ENCODE data around the gene GPC6. TPM values are rescaled to one million over a fixed set of nuclear protein-coding genes. Genes with fewer than 3 reads are reported as not detected.

The GPC6 gene
- total RNA-seq, 1 donor from 2014 or later, result not detected

DNA sequence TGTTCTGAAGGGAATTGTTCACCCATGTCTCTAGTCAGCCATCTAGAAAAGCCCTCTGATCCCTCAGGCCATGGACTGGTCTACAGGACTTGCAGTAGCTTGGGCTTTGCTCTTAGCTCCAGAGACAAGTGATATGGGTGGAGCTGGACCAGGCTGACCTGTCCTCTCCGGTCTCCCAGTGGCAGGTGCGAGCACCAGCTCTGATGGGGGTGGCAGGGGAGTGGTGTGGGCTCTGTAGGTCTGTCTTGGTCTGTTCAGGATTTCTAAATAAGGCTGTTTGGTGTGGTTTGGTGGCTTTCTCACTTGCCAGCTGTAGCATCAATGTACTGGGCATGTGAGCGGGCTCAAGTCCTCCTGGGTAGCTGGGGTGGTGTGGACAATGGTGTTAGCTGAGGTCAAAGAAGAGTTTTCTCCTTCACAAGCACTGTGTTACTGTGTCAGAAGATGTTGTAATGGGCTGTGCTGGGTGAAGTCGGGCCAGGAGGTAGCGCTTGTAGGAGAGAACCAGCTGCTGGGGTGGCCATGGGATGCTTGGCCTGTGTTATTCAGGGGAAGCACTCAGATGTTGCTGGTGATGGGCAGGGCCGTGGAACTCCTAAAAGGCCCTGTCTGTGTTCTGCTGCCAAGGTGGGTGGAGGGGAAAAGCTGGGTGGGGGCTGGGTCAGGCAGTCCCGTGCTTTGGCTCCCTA, 16.9 kb downstream of the GPC6 start:
- Mint-ChIP-seq H3K27me3 (no peaks in the 10 kb centered on the region), H3K4me1 (no peaks in the 10 kb centered on the region), H3K27ac (no peak overlapping the region), H3K9me3 (peaks cover 4% of the 10 kb centered on the region), H3K4me3 (no peak overlapping the region), H3K36me3 (ENCODE audit: low read depth) (no peaks in the 10 kb centered on the region)
- DNase-seq, result no peak
- intact Hi-C loops (cut with micrococcal nuclease), result no loop called here

DNA sequence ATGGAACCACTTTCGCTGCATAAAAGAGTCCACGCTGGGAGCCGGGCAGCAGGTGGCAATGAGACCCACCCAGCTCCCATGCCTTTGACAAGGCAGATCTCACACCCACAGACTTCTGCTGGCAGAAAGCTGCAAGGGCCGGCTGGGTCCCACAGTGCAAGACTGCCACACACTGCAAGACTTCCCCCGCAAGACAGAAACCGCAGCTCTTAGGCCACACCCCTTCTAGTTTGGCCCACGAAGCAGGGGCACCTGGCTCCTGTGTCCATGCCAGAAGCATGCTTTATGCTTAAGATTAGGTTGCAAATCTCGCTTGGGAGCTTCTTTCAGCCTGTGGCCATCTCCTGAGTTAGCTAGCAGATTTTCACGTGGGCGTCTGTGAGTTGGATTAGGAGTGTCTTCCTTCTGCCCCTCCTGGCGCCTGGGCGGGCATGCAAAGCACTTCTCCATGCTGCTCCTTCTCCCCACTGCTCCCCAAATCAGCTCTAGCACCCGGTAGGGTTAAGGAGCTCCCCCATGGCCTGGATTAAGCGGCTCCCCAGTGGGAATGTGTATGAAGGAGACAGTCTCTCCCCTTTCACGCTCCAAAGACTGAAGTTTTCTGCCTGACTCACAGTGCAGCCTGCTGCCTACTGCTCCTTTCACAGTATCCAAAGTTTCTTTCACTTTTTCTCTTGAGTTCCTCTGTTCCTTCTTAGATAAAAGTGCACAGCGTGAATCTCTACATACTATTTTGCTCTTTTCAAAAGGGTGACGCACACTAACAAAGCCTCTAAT, 17.7 kb downstream of the GPC6 start:
- no peak overlapping the region for H3K27ac Mint-ChIP-seq
- intact Hi-C loops (cut with micrococcal nuclease), result no loop called here
- no peaks in the 10 kb centered on the region for H3K36me3 Mint-ChIP-seq (ENCODE audit: low read depth)
- no peak for DNase-seq
- H3K27me3 Mint-ChIP-seq, result no peaks in the 10 kb centered on the region
- H3K4me1 Mint-ChIP-seq, result no peaks in the 10 kb centered on the region
- no peaks in the 10 kb centered on the region for H3K9me3 Mint-ChIP-seq
- H3K4me3 Mint-ChIP-seq, result no peak overlapping the region

DNA sequence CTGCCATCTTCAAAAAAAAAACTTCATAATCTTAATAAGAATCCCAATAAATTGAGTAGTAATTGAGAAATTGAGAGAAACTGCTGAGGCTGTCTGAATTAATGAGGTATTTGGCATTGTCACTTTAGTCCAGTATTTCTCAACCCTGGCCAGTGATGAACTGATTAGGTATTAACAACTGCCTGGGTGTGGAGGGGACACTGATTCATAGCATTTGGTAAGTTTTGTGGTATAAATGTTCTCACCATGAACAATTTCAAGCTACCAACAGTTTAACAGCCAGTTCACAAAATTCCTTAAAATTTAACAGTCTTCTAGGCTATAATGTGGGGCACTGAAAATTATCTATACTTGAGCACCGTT, 18.3 kb downstream of the GPC6 start:
- intact Hi-C loops (cut with micrococcal nuclease), result no loop called here
- Mint-ChIP-seq H3K4me1 (no peaks in the 10 kb centered on the region), H3K27ac (no peak overlapping the region)

DNA sequence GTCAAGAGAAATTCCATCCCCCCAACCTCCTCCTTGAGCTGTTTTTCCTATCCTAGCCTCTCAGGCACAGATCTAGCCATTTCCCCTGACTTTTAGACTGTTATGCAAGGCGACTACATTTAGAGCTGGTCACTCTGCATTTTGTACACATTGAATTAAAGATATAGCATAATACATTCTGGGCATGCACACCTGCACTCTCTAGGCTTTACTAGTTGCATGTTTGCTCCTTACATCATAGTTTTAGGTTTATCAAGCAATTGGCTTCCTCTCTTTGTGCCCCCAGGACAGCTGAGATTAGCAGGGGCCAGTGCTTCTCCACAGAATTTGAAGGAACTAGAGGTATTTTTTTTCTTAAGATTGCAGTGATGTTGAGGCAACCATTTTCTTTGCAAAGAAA, 19.5 kb downstream of the GPC6 start:
- Mint-ChIP-seq H3K4me1 (no peaks in the 10 kb centered on the region), H3K4me3 (no peak overlapping the region), H3K36me3 (ENCODE audit: low read depth) (no peaks in the 10 kb centered on the region), H3K9me3 (no peaks in the 10 kb centered on the region), H3K27ac (no peak overlapping the region), H3K27me3 (no peaks in the 10 kb centered on the region)
- DNase-seq, result no peak
- intact Hi-C loops (cut with micrococcal nuclease), result no loop called here

More for the DNA sequence above, 18.3 kb downstream of the GPC6 start:
- Mint-ChIP-seq H3K36me3 (ENCODE audit: low read depth) (no peaks in the 10 kb centered on the region), H3K27me3 (no peaks in the 10 kb centered on the region), H3K9me3 (no peaks in the 10 kb centered on the region), H3K4me3 (no peak overlapping the region)
- no peak for DNase-seq

DNA sequence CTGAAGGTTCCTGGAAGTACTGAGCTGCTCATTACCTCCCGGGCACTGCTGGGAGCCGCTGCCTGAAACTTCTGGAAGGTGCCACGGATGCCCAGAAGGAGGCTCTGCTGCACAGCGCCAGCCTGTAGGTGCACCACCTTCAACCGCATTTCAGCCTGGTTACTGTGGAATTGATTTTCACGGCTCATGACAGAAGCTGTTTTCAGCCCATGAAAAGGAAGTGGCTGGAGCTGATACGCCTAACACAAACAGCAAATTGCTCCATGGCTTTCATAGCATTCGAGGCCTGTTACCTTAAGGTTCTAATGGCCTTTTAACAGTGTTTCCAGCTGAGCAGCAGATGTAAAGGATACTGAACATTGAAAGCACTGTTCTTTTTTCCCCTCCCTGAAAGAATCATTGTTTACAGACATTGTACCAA, 22.0 kb downstream of the GPC6 start:
- intact Hi-C loops (cut with micrococcal nuclease), result no loop called here
- H3K27me3 Mint-ChIP-seq, result no peaks in the 10 kb centered on the region
- DNase-seq, result no peak
- no peaks in the 10 kb centered on the region for H3K9me3 Mint-ChIP-seq
- no peaks in the 10 kb centered on the region for H3K4me1 Mint-ChIP-seq
- H3K4me3 Mint-ChIP-seq, result no peak overlapping the region
- H3K27ac Mint-ChIP-seq, result no peak overlapping the region
- H3K36me3 Mint-ChIP-seq (ENCODE audit: low read depth), result no peaks in the 10 kb centered on the region

DNA sequence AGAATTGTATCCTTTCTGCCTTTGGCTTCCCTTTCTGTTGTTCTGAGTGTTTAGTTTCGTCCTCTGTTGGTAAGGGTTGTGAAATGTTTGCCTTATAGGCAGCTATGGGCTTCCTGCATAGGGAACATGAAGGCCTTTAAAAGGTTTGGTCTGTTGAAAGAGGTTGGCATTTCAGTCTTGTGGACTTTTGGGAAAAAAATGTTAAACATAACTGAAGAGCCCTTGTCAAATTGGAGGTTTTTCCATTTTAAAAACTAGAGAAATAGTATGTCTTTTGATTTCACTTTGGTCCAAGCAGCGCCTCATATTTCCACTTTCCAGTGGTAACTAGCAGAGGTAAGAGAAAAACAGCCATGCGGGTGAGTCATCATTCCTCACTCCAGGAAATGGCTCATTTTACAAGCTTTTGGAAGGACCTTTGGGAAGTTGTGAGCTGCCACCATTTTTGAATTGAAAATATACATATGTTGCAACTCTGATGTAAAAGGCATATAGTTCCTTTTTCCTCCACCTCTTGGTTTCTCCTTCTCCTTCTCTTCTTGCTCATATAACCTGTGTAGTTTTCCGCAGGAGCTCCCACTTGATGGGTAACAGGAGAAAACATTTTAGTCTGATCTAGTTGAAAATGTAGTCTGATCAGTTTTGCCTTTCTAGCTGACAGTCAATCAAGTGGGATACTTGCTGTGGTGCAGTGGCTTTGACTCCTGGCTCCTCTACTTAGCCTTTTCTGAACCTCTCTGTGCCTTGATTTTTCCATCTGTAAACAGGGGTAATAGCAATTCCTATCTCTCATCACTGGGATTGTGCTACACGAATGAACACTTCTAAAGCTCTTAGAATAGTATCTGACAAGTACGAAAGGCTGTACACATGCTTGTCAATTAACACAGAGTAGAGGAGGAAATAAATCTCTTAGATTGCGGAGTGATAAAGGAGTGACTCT, 23.0 kb downstream of the GPC6 start:
- H3K4me3 Mint-ChIP-seq, result no peak overlapping the region
- DNase-seq, result no peak
- intact Hi-C loops (cut with micrococcal nuclease), result no loop called here
- H3K4me1 Mint-ChIP-seq, result no peaks in the 10 kb centered on the region
- H3K27me3 Mint-ChIP-seq, result no peaks in the 10 kb centered on the region
- no peaks in the 10 kb centered on the region for H3K36me3 Mint-ChIP-seq (ENCODE audit: low read depth)
- H3K9me3 Mint-ChIP-seq, result no peaks in the 10 kb centered on the region
- no peak overlapping the region for H3K27ac Mint-ChIP-seq

DNA sequence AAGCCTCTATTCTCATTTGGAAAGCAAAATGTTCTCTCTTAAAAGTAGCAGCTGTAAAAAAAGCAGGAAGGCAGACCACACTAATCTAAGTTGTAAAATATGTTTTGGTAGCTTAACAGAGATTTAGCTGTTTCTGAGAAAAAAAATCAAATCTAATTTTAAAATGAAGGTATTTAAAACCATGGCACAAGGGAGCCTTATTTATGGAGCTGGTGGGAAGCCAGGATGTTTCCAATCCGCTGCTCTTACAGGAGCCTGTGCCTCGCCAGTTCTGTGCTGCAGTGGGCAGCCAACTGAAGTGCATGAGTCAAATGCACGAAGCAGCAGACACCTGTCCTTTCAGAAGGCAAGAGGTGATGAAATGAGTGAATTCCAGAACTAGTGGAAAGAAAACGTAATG, 28.2 kb downstream of the GPC6 start:
- no peaks in the 10 kb centered on the region for H3K9me3 Mint-ChIP-seq
- H3K27ac Mint-ChIP-seq, result no peak overlapping the region
- DNase-seq, result no peak
- no peaks in the 10 kb centered on the region for H3K4me1 Mint-ChIP-seq
- H3K36me3 Mint-ChIP-seq (ENCODE audit: low read depth), result no peaks in the 10 kb centered on the region
- H3K4me3 Mint-ChIP-seq, result no peak overlapping the region
- intact Hi-C loops (cut with micrococcal nuclease), result no loop called here
- H3K27me3 Mint-ChIP-seq, result no peaks in the 10 kb centered on the region

DNA sequence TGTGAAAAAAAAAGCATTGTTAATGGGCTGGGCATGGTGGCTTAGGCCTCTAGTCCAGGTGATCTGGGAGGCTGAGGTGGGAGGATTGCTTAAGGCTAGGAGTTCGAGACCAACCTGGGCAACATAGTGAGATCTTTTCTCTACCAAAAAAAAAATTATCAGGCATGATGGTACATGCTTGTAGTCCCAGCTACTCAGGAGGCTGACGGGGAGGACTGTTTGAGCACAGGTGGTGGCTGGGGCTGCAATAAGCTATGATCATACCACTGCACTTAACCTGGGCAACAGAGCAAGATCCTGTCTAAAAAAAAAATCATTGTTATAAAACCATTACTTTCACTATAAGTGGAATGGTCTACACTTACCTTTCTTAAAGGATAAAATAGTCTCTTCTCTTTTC, 30.4 kb downstream of the GPC6 start:
- Mint-ChIP-seq H3K4me1 (no peaks in the 10 kb centered on the region), H3K9me3 (no peaks in the 10 kb centered on the region), H3K4me3 (no peak overlapping the region), H3K27me3 (no peaks in the 10 kb centered on the region), H3K27ac (no peak overlapping the region), H3K36me3 (ENCODE audit: low read depth) (no peaks in the 10 kb centered on the region)
- DNase-seq, result no peak
- intact Hi-C loops (cut with micrococcal nuclease), result no loop called here

DNA sequence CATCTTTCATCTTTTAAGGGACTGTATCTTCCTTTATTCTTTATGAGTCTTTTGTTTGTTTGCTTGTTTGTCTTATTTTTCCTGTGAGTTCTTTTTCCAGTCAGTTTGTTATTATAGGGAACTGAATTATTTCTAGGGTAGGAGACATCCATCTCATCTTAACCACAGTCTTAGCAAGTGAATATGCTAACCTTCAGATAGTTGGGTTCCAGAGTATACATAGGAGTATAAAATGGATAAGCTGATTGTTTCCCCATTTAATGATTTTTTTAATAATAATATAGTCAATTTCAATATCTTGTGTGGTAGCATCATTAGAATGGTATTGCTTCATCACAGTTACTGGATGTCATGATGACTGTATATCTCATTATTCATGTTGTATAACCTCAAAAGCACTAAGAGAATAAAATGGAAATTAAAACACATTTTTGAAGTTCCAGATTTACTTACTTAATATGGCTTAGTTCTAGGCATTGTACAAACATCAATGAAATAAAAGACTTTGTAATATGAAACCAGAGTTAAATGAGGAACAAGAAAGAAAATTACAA, 33.0 kb downstream of the GPC6 start:
- Mint-ChIP-seq H3K4me3 (no peak overlapping the region), H3K4me1 (no peaks in the 10 kb centered on the region), H3K27ac (no peak overlapping the region), H3K9me3 (no peaks in the 10 kb centered on the region), H3K27me3 (no peaks in the 10 kb centered on the region), H3K36me3 (ENCODE audit: low read depth) (no peaks in the 10 kb centered on the region)
- DNase-seq, result no peak
- intact Hi-C loops (cut with micrococcal nuclease), result no loop called here

DNA sequence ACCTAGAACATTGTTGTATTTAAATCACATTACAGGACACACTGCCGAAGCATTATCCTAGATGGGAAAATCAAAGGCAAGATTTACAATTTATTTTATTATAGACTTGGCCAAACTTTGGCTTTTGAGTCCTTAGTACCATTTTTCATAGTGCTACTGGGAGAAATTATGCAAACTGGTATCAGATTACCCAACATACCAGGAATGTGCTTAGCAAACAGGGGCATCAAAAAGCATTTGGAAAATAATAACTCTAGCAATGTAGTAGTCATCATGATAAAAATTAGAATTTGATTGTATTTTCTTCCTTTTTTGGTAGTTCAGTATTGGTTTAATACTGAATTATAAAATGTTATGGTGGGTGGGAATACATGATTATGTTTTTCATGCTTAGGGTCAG, 34.0 kb downstream of the GPC6 start:
- H3K4me1 Mint-ChIP-seq, result no peaks in the 10 kb centered on the region
- H3K27me3 Mint-ChIP-seq, result no peaks in the 10 kb centered on the region
- intact Hi-C loops (cut with micrococcal nuclease), result no loop called here
- no peaks in the 10 kb centered on the region for H3K36me3 Mint-ChIP-seq (ENCODE audit: low read depth)
- no peak overlapping the region for H3K27ac Mint-ChIP-seq
- no peaks in the 10 kb centered on the region for H3K9me3 Mint-ChIP-seq
- no peak overlapping the region for H3K4me3 Mint-ChIP-seq
- DNase-seq, result no peak

DNA sequence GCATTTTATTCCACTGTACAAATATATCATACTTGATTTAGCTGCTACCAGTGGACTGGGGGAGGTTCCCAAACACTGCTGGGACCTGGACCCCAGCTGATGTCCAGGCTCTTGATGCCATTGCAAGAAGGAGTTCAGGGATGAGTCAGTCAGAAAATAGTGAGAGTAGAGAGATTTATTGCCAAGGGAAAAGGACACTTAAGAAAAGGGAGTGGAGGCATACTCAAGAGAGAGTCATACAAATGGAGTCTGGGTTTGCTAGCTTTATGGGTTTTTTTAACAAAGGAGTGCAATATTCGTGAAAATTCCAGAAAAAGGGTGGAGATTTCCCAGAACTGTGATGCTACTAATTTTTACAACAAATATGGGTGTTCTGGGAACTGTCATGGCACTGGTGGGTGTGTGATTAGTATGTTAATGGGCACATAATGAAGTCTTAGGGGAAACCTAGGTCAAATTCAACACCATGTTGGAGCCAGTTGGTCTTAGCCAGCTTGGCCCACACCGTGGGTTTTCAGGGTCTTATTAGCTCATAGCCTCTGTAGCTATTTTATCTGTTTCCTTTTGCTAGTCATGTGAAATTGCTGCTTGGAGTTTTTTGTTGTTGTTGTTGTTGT, 36.2 kb downstream of the GPC6 start:
- no peaks in the 10 kb centered on the region for H3K9me3 Mint-ChIP-seq
- H3K4me3 Mint-ChIP-seq, result no peak overlapping the region
- H3K4me1 Mint-ChIP-seq, result no peaks in the 10 kb centered on the region
- no peak overlapping the region for H3K27ac Mint-ChIP-seq
- H3K27me3 Mint-ChIP-seq, result no peaks in the 10 kb centered on the region
- DNase-seq, result no peak
- intact Hi-C loops (cut with micrococcal nuclease), result no loop called here
- no peaks in the 10 kb centered on the region for H3K36me3 Mint-ChIP-seq (ENCODE audit: low read depth)

DNA sequence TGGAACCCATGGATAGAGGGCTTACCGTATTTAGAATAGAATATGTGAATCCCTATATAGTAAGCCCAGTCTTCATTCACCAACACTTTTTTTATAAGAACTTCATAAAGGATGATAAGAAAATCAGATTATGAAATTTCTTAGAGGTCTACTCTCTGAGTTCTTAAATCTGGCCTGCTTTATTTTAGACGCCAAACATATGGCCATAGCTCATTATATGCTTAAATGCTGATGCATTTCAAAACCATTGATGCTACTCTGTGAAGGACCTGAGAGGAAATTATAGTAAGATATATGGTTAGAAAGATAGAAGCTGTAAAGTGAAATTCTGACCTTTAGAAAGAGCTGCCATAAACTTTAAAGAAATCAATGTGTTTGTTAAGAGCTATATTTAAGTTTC, 38.3 kb downstream of the GPC6 start:
- H3K9me3 Mint-ChIP-seq, result no peaks in the 10 kb centered on the region
- H3K27ac Mint-ChIP-seq, result no peak overlapping the region
- no peaks in the 10 kb centered on the region for H3K4me1 Mint-ChIP-seq
- H3K36me3 Mint-ChIP-seq (ENCODE audit: low read depth), result no peaks in the 10 kb centered on the region
- no peak overlapping the region for H3K4me3 Mint-ChIP-seq
- intact Hi-C loops (cut with micrococcal nuclease), result no loop called here
- DNase-seq, result no peak
- H3K27me3 Mint-ChIP-seq, result no peaks in the 10 kb centered on the region

DNA sequence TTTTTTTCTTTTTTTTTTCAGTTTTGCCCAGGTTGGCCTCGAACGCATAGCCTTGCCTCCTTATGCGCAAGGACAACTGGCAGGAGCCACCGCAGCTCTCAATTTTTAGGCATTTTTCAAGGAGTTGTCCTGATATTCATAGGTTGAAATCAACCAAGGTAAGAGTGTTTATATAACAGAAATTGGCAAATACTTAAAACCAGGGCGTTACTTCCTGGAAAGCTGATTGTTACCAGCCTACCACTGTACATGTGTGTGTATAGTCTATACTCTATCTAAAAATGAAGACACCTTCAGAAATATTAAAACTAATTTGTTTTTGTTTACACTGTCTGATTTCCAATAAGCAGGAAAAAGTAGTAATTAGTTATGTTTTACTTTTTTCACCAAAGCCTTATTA, 39.2 kb downstream of the GPC6 start:
- no peaks in the 10 kb centered on the region for H3K36me3 Mint-ChIP-seq (ENCODE audit: low read depth)
- no peaks in the 10 kb centered on the region for H3K9me3 Mint-ChIP-seq
- no peak for DNase-seq
- no peaks in the 10 kb centered on the region for H3K4me1 Mint-ChIP-seq
- no peaks in the 10 kb centered on the region for H3K27me3 Mint-ChIP-seq
- H3K27ac Mint-ChIP-seq, result no peak overlapping the region
- intact Hi-C loops (cut with micrococcal nuclease), result no loop called here
- H3K4me3 Mint-ChIP-seq, result no peak overlapping the region

Measured in activated CD4-positive, alpha-beta T cell treated with anti-CD3 and anti-CD28 coated beads, Interleukin-2, amount 10 ng/mL, durations not matched to agents 24 days and 14 days (primary cell).